GM12872 (cell line): ENCODE measurements around the gene TRPV3.

ENCODE experiments used
- TF ChIP-seq, protein P1 (sequence below): IDR thresholded peaks from 3 replicates; pipeline ENCODE4 v1.5.1; 2011; ENCODE audit warnings: low read depth, mild to moderate bottlenecking, low read length, moderate library complexity; ENCODE audit not compliant: insufficient read depth

TRPV3 gene

DNA sequence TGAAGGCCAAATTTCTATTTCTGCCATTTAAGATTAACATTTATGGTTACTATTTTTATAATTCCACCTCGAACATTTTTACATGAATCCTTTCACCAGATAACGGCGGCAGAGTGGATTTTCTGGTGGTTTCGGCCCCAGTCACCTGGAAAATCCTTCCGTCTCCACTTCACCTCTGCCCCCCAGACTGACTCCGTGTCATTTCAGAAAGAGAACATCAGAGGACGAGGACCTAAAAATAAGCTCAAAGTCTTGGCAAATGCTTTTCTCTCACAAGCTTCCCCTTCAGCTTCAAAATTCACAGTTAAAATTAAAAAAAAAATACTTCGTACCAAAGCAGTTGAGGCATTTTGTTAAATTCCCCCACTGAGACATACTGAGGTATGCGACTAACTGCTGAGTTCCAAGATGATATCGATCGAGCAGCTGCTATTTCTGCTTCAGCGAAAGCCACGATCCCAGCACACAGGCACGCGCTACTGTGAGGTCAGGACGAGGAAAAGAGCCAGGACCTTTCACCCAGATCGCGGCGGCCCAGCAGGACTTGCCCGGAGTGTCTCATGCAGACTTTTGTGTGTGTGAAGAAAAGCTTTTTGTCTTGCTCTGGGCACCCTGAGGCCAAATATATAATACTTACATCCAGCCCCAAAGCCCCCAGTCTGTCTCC lies 45.0 kb downstream of the TRPV3 start:
- TF ChIP-seq, protein P1, sequence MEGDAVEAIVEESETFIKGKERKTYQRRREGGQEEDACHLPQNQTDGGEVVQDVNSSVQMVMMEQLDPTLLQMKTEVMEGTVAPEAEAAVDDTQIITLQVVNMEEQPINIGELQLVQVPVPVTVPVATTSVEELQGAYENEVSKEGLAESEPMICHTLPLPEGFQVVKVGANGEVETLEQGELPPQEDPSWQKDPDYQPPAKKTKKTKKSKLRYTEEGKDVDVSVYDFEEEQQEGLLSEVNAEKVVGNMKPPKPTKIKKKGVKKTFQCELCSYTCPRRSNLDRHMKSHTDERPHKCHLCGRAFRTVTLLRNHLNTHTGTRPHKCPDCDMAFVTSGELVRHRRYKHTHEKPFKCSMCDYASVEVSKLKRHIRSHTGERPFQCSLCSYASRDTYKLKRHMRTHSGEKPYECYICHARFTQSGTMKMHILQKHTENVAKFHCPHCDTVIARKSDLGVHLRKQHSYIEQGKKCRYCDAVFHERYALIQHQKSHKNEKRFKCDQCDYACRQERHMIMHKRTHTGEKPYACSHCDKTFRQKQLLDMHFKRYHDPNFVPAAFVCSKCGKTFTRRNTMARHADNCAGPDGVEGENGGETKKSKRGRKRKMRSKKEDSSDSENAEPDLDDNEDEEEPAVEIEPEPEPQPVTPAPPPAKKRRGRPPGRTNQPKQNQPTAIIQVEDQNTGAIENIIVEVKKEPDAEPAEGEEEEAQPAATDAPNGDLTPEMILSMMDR, result no peak

- TF ChIP-seq, protein P1, result no peak
Observed at GRCh38 chr17:3511852-3512504, 45.6 kb downstream of the TRPV3 start.

GRCh38 chr17:3510090-3510489 lies 47.5 kb downstream of the TRPV3 start:
- TF ChIP-seq, protein P1, result no peak

- TF ChIP-seq, protein P1, result no peak
Observed at GRCh38 chr17:3507869-3508268, 49.7 kb downstream of the TRPV3 start.

DNA sequence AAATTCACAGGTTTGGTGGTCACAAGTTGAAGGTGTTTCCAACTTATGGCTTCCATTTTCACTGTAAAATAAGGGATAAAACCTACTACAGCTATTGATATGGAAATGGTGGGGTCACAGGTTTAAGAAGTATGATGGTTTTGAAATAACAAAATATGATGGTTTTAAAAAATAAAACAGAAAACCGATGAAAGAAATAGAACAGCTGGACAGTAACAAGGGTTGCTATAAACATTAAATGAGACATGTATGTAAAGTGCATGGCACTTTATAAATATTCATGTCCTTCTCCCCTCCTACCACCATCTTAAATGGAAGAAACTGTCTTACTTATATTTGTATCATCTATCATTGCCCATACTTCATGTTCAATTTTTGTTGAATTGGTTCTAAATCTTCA lies 50.5 kb downstream of the TRPV3 start:
- TF ChIP-seq, protein P1, result no peak

DNA sequence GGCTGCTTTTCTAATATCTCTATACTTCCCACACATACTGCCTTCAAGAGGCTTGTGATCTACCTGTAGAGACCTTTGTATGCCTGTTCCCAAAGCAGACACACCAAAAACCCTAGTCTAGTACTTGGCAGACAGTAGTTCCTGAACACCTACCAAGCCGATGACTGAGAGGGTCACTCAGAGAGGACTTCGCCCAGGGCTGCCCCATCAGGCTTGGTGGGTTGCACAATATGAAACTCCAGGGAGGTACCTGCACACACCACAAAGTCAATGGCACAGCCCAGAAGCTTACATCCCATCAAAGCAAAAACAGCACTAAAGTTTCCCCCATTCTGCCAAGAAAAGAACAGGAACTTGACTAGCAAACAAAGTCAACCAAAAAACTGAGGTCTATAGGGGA lies 51.6 kb downstream of the TRPV3 start:
- TF ChIP-seq, protein P1, result no peak

- TF ChIP-seq, protein P1, result no peak
Observed at GRCh38 chr17:3505008-3505407, 52.6 kb downstream of the TRPV3 start.
